A549 (cell line): ENCODE measurements around the gene HES6. TPM values are rescaled to one million over a fixed set of nuclear protein-coding genes. Genes with fewer than 3 reads are reported as not detected.

ENCODE experiments used
- ATAC-seq, 2 experiments: fragments of 200-7000 bp in 1 of 2; fragments of >200 bp in 1 of 2; cut with Nextera tagmentation in 1 of 2; cut with Tn5 transposase in 1 of 2; 3 replicates each; pipeline versions ENCODE4 v1.8.0 to v1.9.1; 2018 to 2020; ENCODE audit warnings: mild to moderate bottlenecking in 1 of 2, moderate library complexity in 1 of 2
- CTCF ChIA-PET: fragments of 300-600 bp; sonication (Branson Sonifier 250); formaldehyde crosslinking; extraction: SDS; loops from one replicate; lab custom pipeline; 2021; ENCODE audit warnings: antibody characterized with exemption, inconsistent platforms; lab: Yijun Ruan, JAX
- POLR2A ChIA-PET: fragments of 350-600 bp; formaldehyde crosslinking; extraction: SDS; loops from one replicate; lab custom pipeline; 2021; ENCODE audit warnings: antibody characterized with exemption, inconsistent platforms; lab: Yijun Ruan, JAX
- DNase-seq, 2 experiments: peaks; one replicate each; pipeline versions ENCODE4 v3.0.0 to v3.0.0-alpha.2; 2011 to 2016; ENCODE audit warnings: low read depth in 1 of 2, low spot score in 1 of 2
- FAIRE-seq: peaks from 2 replicates; lab custom pipeline; 2011; peaks lifted over from hg19 to GRCh38; lab: Jason Lieb, UNC
- H3K27ac ChIP-seq, 2 experiments: fragments of >200 bp; sonication (Bioruptor Twin); formaldehyde crosslinking; 3 replicates each; pipeline ENCODE4 v1.5.1; 2016 to 2017
- H3K4me1 ChIP-seq: fragments of >200 bp; sonication (Bioruptor Twin); formaldehyde crosslinking; 3 replicates; pipeline ENCODE4 v1.6.1; 2016
- H3K4me2 ChIP-seq: fragments of >200 bp; sonication (Bioruptor Twin); formaldehyde crosslinking; 3 replicates; pipeline ENCODE4 v1.6.1; 2016
- H3K4me3 ChIP-seq: fragments of >200 bp; sonication (Bioruptor Twin); formaldehyde crosslinking; 3 replicates; pipeline ENCODE4 v1.5.1; 2016
- H3K9me3 ChIP-seq: fragments of >200 bp; sonication (Bioruptor Twin); formaldehyde crosslinking; 3 replicates; pipeline ENCODE4 v1.6.1; 2016
- ELK1 ChIP-seq: fragments of 150-350 bp; IDR thresholded peaks from 2 replicates; pipeline ENCODE4 v1.6.1; 2014; ENCODE audit warnings: low read depth, mild to moderate bottlenecking, low read length
- FOXS1 ChIP-seq: fragments of 250-450 bp; sonication (Bioruptor Pico); IDR thresholded peaks from 2 replicates; pipeline ENCODE4 v1.5.0; 2020; ENCODE audit warnings: mild to moderate bottlenecking, moderate library complexity
- HMGXB4 ChIP-seq: fragments of 250-450 bp; sonication (Bioruptor Pico); IDR thresholded peaks from 2 replicates; pipeline ENCODE4 v1.5.0; 2021; ENCODE audit warnings: mild to moderate bottlenecking, moderate library complexity, borderline replicate concordance
- HOXA7 ChIP-seq: fragments of 250-450 bp; sonication (Bioruptor Pico); IDR thresholded peaks from 2 replicates; pipeline ENCODE4 v1.5.0; 2020; ENCODE audit warnings: mild to moderate bottlenecking, moderate library complexity
- MAZ ChIP-seq: fragments of 150-350 bp; IDR thresholded peaks from 2 replicates; pipeline ENCODE4 v1.6.1; 2014; ENCODE audit warnings: antibody characterized with exemption, low read depth, low read length, borderline replicate concordance
- NPAS2 ChIP-seq: fragments of 250-450 bp; sonication (Bioruptor Pico); IDR thresholded peaks from 2 replicates; pipeline ENCODE4 v1.8.0; 2022; ENCODE audit warnings: mild to moderate bottlenecking, moderate library complexity, borderline replicate concordance
- NR3C1 ChIP-seq: fragments of >200 bp; sonication (Bioruptor Twin); formaldehyde crosslinking; IDR thresholded peaks from 3 replicates; pipeline ENCODE4 v1.6.1; 2017
- PHF8 ChIP-seq: fragments of 200-600 bp; sonication (generic); IDR thresholded peaks from 2 replicates; pipeline ENCODE4 v1.6.1; 2016; ENCODE audit warnings: low read depth, mild to moderate bottlenecking, antibody characterized with exemption, moderate library complexity, borderline replicate concordance
- POLR2AphosphoS2 ChIP-seq: conservative IDR thresholded peaks from 2 replicates; pipeline ENCODE4 v1.6.1; 2012; ENCODE audit warnings: low read length, improper control_type of control experiment, inconsistent platforms
- RFX5 ChIP-seq: fragments of 450-650 bp; IDR thresholded peaks from 2 replicates; pipeline ENCODE4 v1.7.1; 2014; ENCODE audit warnings: antibody characterized with exemption, mild to moderate bottlenecking, moderate library complexity
- SMC3 ChIP-seq: fragments of >200 bp; sonication (Bioruptor Twin); formaldehyde crosslinking; IDR thresholded peaks from 3 replicates; pipeline ENCODE4 v1.6.1; 2018; ENCODE audit warnings: inconsistent platforms
- ZFP36 ChIP-seq: fragments of 450-650 bp; IDR thresholded peaks from 2 replicates; pipeline ENCODE4 v1.6.1; 2014; ENCODE audit warnings: borderline replicate concordance; ENCODE audit not compliant: partially characterized antibody
- WGBS: methylation state at CpG from one replicate; pipeline ENCODE4 v1.1.6; 2017; ENCODE audit errors: missing lambda C conversion rate; 5-methylcytosine and 5-hydroxymethylcytosine counted together
- polyA plus RNA-seq, 4 experiments: library from polyadenylated mRNA; depleted of rRNA in 3 of 4; stranded (reverse); fragments of >200 nt; fragmentation: RNase III in 1 of 4; extraction: RNeasy Plus Mini Kit Qiagen cat#74134 plus additional on column Dnase treatment in 1 of 4; gene quantifications; 2 replicates in 3 of 4; 3 replicates in 1 of 4; pipeline ENCODE4 v1.2.3, GENCODE V29; 2011 to 2017
- TF ChIP-seq, protein P1 (sequence below): fragments of >200 bp; sonication (Bioruptor Twin); formaldehyde crosslinking; IDR thresholded peaks from 3 replicates; pipeline ENCODE4 v1.5.1; 2016
- TF ChIP-seq, protein P2 (sequence below): IDR thresholded peaks from 2 replicates; pipeline ENCODE4 v1.6.1; 2012; ENCODE audit warnings: low read depth, borderline replicate concordance
- TF ChIP-seq, protein P3 (sequence below): fragments of 450-650 bp; IDR thresholded peaks from 2 replicates; pipeline ENCODE4 v1.6.1; 2014; ENCODE audit warnings: antibody characterized with exemption
- TF ChIP-seq, protein P4 (sequence below): IDR thresholded peaks from 2 replicates; pipeline ENCODE4 v1.6.1; 2012

HES6 gene
- polyA plus RNA-seq, 2 of the 4 experiments (the other 2 are of a cell fraction) = 5.4 to 7.5 TPM

- TF ChIP-seq, protein P1, sequence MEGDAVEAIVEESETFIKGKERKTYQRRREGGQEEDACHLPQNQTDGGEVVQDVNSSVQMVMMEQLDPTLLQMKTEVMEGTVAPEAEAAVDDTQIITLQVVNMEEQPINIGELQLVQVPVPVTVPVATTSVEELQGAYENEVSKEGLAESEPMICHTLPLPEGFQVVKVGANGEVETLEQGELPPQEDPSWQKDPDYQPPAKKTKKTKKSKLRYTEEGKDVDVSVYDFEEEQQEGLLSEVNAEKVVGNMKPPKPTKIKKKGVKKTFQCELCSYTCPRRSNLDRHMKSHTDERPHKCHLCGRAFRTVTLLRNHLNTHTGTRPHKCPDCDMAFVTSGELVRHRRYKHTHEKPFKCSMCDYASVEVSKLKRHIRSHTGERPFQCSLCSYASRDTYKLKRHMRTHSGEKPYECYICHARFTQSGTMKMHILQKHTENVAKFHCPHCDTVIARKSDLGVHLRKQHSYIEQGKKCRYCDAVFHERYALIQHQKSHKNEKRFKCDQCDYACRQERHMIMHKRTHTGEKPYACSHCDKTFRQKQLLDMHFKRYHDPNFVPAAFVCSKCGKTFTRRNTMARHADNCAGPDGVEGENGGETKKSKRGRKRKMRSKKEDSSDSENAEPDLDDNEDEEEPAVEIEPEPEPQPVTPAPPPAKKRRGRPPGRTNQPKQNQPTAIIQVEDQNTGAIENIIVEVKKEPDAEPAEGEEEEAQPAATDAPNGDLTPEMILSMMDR = no peak
- no peak for TF ChIP-seq HOXA7 (CRISPR knock-in tag)
Measured at GRCh38 chr2:238250896-238251295, 11.1 kb upstream of the HES6 start (continued).

DNA sequence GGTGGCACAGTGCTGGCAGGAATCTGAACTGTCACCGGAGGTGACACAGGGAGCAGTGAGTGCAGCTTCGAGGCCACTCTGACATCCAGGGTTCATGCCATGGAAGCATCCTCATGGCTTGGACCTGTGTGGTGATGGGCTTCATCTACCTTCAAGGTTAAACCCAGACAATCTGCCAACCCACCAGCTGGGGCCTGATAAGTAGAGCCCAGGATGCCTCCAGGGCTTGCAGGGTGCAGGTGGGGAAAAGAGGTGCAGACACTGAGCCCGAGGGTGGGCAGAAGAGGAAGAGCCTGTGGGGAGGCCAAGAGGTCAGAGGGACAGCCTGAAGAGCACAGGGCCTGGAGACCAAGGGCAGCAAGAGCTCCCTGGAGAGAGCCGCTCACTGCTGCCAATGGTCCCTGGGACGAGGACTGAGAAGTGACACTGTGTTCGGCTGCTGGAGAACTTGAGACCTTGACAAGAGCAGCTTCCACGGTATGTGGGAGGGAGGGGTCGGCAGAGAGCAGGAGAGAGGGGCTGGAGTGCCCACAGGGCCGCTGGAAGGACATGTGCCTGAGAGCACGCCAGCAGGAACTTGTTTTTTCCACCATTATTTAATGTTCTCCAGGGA, 8.1 kb upstream of the HES6 start:
- WGBS = 89% methylated on average over 10 of the region's 10 CpGs
- Histone ChIP-seq H3K4me1 (no peaks in the 10 kb centered on the region), H3K4me2 (no peak overlapping the region), H3K27ac (no peak overlapping the region), H3K4me3 (no peak overlapping the region), H3K9me3 (no peaks in the 10 kb centered on the region)
- ATAC-seq (no peak), DNase-seq (no peak), FAIRE-seq (no peak)
- ChIA-PET CTCF (interaction anchor here (1.0 to 4.1 kb wide), 9 partner anchors 8 to 91 kb away, joined by 3 to 14 read pairs (median 4); partner anchors contain the start of genes ERFE and PER2), POLR2A (no interaction called here)
- TF ChIP-seq PHF8 (no peak), POLR2AphosphoS2 (no peak)

- Histone ChIP-seq H3K4me3 (no peak overlapping the region), H3K27ac (no peak overlapping the region), H3K4me1 (no peaks in the 10 kb centered on the region), H3K4me2 (no peak overlapping the region), H3K9me3 (no peaks in the 10 kb centered on the region)
- TF ChIP-seq, protein P2, sequence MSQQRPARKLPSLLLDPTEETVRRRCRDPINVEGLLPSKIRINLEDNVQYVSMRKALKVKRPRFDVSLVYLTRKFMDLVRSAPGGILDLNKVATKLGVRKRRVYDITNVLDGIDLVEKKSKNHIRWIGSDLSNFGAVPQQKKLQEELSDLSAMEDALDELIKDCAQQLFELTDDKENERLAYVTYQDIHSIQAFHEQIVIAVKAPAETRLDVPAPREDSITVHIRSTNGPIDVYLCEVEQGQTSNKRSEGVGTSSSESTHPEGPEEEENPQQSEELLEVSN = no peak
- CTCF ChIA-PET = interaction anchor here (1.0 to 4.1 kb wide), 5 partner anchors 9 to 92 kb away, joined by 3 to 14 read pairs (median 4); no protein-coding TSS in a partner anchor
- WGBS = 88% methylated on average over 11 of the region's 13 CpGs
- no peak for DNase-seq
- FAIRE-seq = no peak
- POLR2A ChIA-PET = no interaction called here
- no peak; a peak in 1 of 6 replicates for ATAC-seq
Measured at GRCh38 chr2:238247002-238247822, 7.4 kb upstream of the HES6 start.

- Histone ChIP-seq H3K4me3 (no peak overlapping the region), H3K4me1 (peaks cover 5% of the 10 kb centered on the region; the same call in 1 of the 3 replicates), H3K4me2 (no peak overlapping the region), H3K9me3 (no peaks in the 10 kb centered on the region), H3K27ac (no peak overlapping the region)
- ATAC-seq (no peak), FAIRE-seq (no peak), DNase-seq (no peak)
- ChIA-PET CTCF (interaction anchor here (0.6 to 4.1 kb wide), 3 partner anchors 11 to 603 kb away, joined by 3 to 29 read pairs (median 14); partner anchors contain the start of gene TWIST2), POLR2A (no interaction called here)
- 85% methylated on average over 5 of the region's 5 CpGs for whole genome bisulfite sequencing
- TF ChIP-seq, protein P1 = no peak
- no peak for TF ChIP-seq HMGXB4
- TF ChIP-seq FOXS1 = no peak
- TF ChIP-seq NR3C1 = no peak
- no peak for TF ChIP-seq MAZ
- TF ChIP-seq, protein P3, sequence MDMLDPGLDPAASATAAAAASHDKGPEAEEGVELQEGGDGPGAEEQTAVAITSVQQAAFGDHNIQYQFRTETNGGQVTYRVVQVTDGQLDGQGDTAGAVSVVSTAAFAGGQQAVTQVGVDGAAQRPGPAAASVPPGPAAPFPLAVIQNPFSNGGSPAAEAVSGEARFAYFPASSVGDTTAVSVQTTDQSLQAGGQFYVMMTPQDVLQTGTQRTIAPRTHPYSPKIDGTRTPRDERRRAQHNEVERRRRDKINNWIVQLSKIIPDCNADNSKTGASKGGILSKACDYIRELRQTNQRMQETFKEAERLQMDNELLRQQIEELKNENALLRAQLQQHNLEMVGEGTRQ = no peak
- TF ChIP-seq, protein P4, sequence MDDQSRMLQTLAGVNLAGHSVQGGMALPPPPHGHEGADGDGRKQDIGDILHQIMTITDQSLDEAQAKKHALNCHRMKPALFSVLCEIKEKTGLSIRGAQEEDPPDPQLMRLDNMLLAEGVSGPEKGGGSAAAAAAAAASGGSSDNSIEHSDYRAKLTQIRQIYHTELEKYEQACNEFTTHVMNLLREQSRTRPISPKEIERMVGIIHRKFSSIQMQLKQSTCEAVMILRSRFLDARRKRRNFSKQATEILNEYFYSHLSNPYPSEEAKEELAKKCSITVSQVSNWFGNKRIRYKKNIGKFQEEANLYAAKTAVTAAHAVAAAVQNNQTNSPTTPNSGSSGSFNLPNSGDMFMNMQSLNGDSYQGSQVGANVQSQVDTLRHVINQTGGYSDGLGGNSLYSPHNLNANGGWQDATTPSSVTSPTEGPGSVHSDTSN = no peak
- no peak for TF ChIP-seq NPAS2 (CRISPR knock-in tag)
- TF ChIP-seq ZFP36 = no peak
- no peak for TF ChIP-seq SMC3
- no peak for TF ChIP-seq RFX5
- TF ChIP-seq ELK1 = no peak
Measured at GRCh38 chr2:238244151-238244550, 4.3 kb upstream of the HES6 start.
